MM.1S (cell line): ENCODE data around the gene MRPL48.

Experiments
- DNase-seq: peaks from one replicate; pipeline ENCODE4 v3.0.0-alpha.2; 2015
- H2AFZ ChIP-seq: fragments of 300-600 bp; sonication (generic); 2 replicates; pipeline ENCODE4 v1.6.0; 2016; ENCODE audit warnings: antibody characterized with exemption, low read length
- H3F3A ChIP-seq: fragments of 300-600 bp; sonication (generic); 2 replicates; pipeline ENCODE4 v1.6.1; 2016; ENCODE audit warnings: mild to moderate bottlenecking, antibody characterized with exemption, low read length, moderate library complexity, mixed read lengths; ENCODE audit not compliant: insufficient read depth
- H3K27ac ChIP-seq: fragments of 300-600 bp; sonication (generic); 2 replicates; pipeline ENCODE4 v1.5.1; 2016; ENCODE audit warnings: mild to moderate bottlenecking, low read length
- H3K27me3 ChIP-seq: fragments of 300-600 bp; sonication (generic); replicated peaks from 2 replicates; pipeline ENCODE4 v1.6.0; 2016; ENCODE audit warnings: low read length; ENCODE audit not compliant: insufficient read depth
- H3K36me3 ChIP-seq: fragments of 300-600 bp; sonication (generic); replicated peaks from 2 replicates; pipeline ENCODE4 v1.6.1; 2016; ENCODE audit warnings: mild to moderate bottlenecking, low read length, mixed read lengths; ENCODE audit not compliant: insufficient read depth
- H3K4me1 ChIP-seq: fragments of 300-600 bp; sonication (generic); 2 replicates; pipeline ENCODE4 v1.6.1; 2016; ENCODE audit warnings: low read length, mixed read lengths
- H3K4me2 ChIP-seq: fragments of 300-600 bp; sonication (generic); 2 replicates; pipeline ENCODE4 v1.6.0; 2016; ENCODE audit warnings: low read depth, low read length
- H3K4me3 ChIP-seq: fragments of 300-600 bp; sonication (generic); 2 replicates; pipeline ENCODE4 v1.5.1; 2016; ENCODE audit warnings: low read length, mixed read lengths
- H3K79me2 ChIP-seq: fragments of 300-600 bp; sonication (generic); 2 replicates; pipeline ENCODE4 v1.6.1; 2016; ENCODE audit warnings: mixed run types, low read length, mixed read lengths
- H3K9ac ChIP-seq: fragments of 300-600 bp; sonication (generic); 2 replicates; pipeline ENCODE4 v1.6.1; 2016; ENCODE audit warnings: low read length, mixed read lengths
- H3K9me2 ChIP-seq: fragments of 300-600 bp; sonication (generic); replicated peaks from 2 replicates; pipeline ENCODE4 v1.6.1; 2016; ENCODE audit warnings: mild to moderate bottlenecking, low read length, mixed read lengths; ENCODE audit not compliant: insufficient read depth
- H3K9me3 ChIP-seq: fragments of 300-600 bp; sonication (generic); replicated peaks from 2 replicates; pipeline ENCODE4 v1.6.1; 2016; ENCODE audit warnings: mild to moderate bottlenecking, low read length, mixed read lengths; ENCODE audit not compliant: insufficient read depth
- H4K20me1 ChIP-seq: fragments of 300-600 bp; sonication (generic); 2 replicates; pipeline ENCODE4 v1.6.1; 2016; ENCODE audit warnings: mild to moderate bottlenecking, low read length, moderate library complexity, mixed read lengths; ENCODE audit not compliant: insufficient read depth
- CTCF ChIP-seq: fragments of 300-600 bp; sonication (generic); IDR thresholded peaks from 2 replicates; pipeline ENCODE4 v1.5.1; 2016; ENCODE audit warnings: antibody characterized with exemption, low read length, mixed read lengths
- EZH2 ChIP-seq: fragments of 300-600 bp; sonication (generic); optimal IDR thresholded peaks from 2 replicates; pipeline ENCODE3; 2017; ENCODE audit warnings: low read depth, mild to moderate bottlenecking, antibody characterized with exemption, low read length, mixed read lengths
- EZH2phosphoT487 ChIP-seq: fragments of 300-600 bp; sonication (generic); IDR thresholded peaks from 2 replicates; pipeline ENCODE4 v1.6.1; 2018; ENCODE audit warnings: antibody characterized with exemption, low read length

Gene MRPL48

GRCh38 chr11:73758451-73758850 is 29.2 kb upstream of the MRPL48 start:
- Histone ChIP-seq H3F3A (peaks cover 3% of the 10 kb centered on the region; the same call in 1 of the 2 replicates), H3K27ac (no peak overlapping the region), H3K4me2 (peak overlapping the region; percentile 72; the same call in 1 of the 2 replicates), H3K79me2 (peaks cover 67% of the 10 kb centered on the region), H3K9me2 (no peaks in the 10 kb centered on the region), H3K4me3 (no peak overlapping the region; the same call in 1 of the 2 replicates), H4K20me1 (no peaks in the 10 kb centered on the region), H3K9me3 (no peaks in the 10 kb centered on the region), H3K27me3 (no peaks in the 10 kb centered on the region), H3K4me1 (peaks cover 13% of the 10 kb centered on the region; the same call in 1 of the 2 replicates), H3K9ac (no peak overlapping the region), H2AFZ (no peak overlapping the region), H3K36me3 (no peaks in the 10 kb centered on the region)
- TF ChIP-seq CTCF (no peak), EZH2 (no peak), EZH2phosphoT487 (no peak)
- no peak for DNase-seq

DNA sequence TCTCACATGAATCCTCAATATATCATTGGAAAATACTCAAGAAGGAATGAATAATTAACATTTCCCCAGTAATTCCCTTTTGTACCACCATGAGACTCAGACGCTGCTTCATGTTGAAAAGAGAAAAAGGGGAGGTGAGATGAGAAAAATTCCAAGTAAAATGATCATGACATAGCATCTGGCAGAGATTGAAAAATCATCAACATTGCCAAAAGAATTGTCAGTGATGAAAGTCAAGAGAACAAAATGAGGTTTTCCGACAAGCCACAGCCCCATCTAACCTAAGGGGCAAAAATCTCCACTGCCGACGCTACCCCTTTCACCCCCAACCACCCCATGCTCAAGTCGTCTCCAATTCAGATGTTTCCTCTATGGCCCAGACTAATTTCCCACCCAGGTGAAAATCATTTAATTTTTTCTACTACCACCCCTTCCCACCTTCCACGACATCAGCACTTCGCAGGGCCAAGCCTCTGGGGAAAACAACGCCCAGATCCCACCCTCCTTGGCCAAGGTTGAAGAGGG is 28.0 kb upstream of the MRPL48 start:
- Histone ChIP-seq H3K9ac (peak overlapping the region; percentile 83; the same call in 1 of the 2 replicates), H3K4me2 (peak overlapping the region; percentile 72), H3K4me1 (peaks cover 13% of the 10 kb centered on the region; the same call in 1 of the 2 replicates), H3K4me3 (peak overlapping the region; percentile 95), H3K27me3 (no peaks in the 10 kb centered on the region), H3K79me2 (peaks cover 55% of the 10 kb centered on the region), H3K9me2 (no peaks in the 10 kb centered on the region), H3K27ac (no peak overlapping the region), H3F3A (peaks cover 3% of the 10 kb centered on the region; the same call in 1 of the 2 replicates), H3K36me3 (no peaks in the 10 kb centered on the region), H2AFZ (peak overlapping the region; percentile 70), H4K20me1 (no peaks in the 10 kb centered on the region), H3K9me3 (no peaks in the 10 kb centered on the region)
- DNase-seq = no peak
- TF ChIP-seq CTCF = no peak; the same call in 1 of the 2 replicates

- Histone ChIP-seq H3K36me3 (no peaks in the 10 kb centered on the region), H2AFZ (peak overlapping the region; percentile 70), H3K27ac (peak overlapping the region; percentile 72; the same call in 1 of the 2 replicates), H3K4me3 (peak overlapping the region; percentile 95), H3K9ac (peak overlapping the region; percentile 83), H3K27me3 (no peaks in the 10 kb centered on the region), H3K4me2 (peak overlapping the region; percentile 72), H3K9me2 (no peaks in the 10 kb centered on the region), H3K9me3 (no peaks in the 10 kb centered on the region), H3K79me2 (peaks cover 53% of the 10 kb centered on the region), H3K4me1 (peaks cover 13% of the 10 kb centered on the region; the same call in 1 of the 2 replicates), H3F3A (peaks cover 3% of the 10 kb centered on the region; the same call in 1 of the 2 replicates), H4K20me1 (no peaks in the 10 kb centered on the region)
- TF ChIP-seq CTCF = no peak
- no peak for TF ChIP-seq EZH2
- TF ChIP-seq EZH2phosphoT487 = no peak
- no peak for DNase-seq
Measured at GRCh38 chr11:73760135-73760678, 27.5 kb upstream of the MRPL48 start.
